Measurements from ENCODE around the gene SERPINA1.

The SERPINA1 gene

DNA sequence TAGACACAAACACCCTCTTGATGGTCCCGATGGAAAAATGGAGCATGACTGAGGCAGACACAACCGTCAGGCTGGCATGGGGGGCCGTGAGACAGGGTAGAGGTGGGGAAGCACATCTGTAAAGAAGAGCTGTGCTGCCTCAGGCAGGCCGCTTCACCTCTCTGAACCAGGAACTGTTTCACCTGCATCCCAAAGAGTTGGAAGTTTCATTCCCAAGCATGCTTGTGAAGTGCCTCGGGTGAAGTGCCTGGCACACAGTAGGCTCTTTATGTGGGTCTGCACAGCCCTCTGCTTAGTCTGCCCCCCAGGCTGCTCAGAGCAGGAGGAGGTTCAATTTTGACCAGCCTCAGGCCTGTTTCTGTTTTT, 685 bp upstream of the SERPINA1 start:
- DNase-seq (ENCODE audit: insufficient read length) (no peak), FAIRE-seq (no peak)
- no peak for TF ChIP-seq TAF1 (IDR thresholded peaks at IDR 0.05; ENCODE audit: borderline replicate concordance, low read depth, low read length)
- TF ChIP-seq POLR2A (IDR thresholded peaks at IDR 0.05; ENCODE audit: low read depth, low read length) = no peak
- TF ChIP-seq POLR2AphosphoS5 (IDR thresholded peaks at IDR 0.05; ENCODE audit: low read depth, low read length) = no peak

DNA sequence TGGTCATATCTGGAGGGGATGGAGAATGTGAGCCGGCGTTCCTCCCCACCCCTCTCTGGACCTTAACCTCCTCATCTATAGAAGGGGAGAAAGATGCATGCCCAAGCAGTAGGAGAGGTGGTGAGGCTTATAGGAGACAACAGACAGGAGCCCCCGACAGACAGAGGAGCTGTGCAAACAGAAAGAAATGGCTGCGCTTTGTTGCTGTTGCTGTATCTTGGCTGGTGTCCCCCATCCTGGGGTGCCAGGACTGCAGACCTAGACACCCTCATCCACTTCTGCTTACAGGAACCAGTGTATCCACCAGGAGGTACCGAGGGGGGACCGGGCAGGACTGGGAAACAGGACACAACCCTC, 397 bp downstream of the SERPINA1 start:
- no peak for TF ChIP-seq TAF1 (IDR thresholded peaks at IDR 0.05; ENCODE audit: borderline replicate concordance, low read depth, low read length)
- no peak for TF ChIP-seq POLR2A (IDR thresholded peaks at IDR 0.05; ENCODE audit: low read depth, low read length)
- no peak for TF ChIP-seq POLR2AphosphoS5 (IDR thresholded peaks at IDR 0.05; ENCODE audit: low read depth, low read length)
- FAIRE-seq (no peak), DNase-seq (ENCODE audit: insufficient read length) (no peak)

DNA sequence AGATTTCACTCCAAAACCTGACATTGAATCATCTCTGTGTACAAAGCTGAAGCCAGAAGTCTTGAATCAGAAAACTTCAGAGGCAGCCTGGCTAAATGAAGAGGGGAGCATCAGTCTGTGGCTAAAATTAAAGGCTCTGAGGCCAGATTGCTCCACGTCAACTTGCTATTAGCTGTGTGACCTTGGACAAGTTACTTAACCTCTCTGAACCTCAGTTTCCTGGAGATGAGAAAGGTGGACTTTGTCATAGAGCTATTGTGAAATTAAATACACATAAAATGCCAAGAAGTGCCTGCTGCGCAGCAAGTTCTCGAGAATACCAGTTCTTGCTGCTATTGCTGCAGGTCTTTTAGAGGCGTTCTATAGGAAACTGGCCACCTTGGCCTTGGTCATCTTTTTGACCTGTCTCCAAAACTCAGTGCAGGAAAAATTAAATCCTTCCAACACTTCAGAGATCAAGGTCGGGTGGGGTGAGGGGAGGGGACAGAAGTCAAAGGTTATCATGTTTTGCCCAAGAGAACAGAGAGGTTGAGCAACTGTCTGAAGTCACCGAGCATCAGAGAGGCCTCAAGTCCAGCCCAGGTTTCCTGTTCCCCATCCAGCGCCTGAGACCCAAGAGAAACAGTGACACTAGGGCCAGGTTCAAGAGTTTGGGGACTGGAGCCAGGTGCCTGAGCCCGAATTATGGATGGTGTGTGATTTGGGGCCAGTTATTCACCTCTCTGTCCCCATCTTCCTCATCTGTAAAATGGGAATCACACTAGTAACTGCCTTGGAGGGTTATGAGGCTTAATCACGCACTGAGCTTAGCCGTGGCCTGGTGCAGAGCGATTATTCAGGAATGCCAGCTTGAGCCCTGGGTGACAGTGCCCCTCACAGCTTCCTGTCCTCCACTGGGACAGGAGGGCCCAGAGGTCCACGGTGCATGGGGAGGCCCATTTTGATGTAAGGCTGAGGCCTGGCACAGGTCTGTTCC, 1.1 kb downstream of the SERPINA1 start:
- FAIRE-seq (no peak), DNase-seq (ENCODE audit: insufficient read length) (no peak)
- TF ChIP-seq POLR2A (IDR thresholded peaks at IDR 0.05; ENCODE audit: low read depth, low read length) (no peak), TAF1 (IDR thresholded peaks at IDR 0.05; ENCODE audit: borderline replicate concordance, low read depth, low read length) (no peak), POLR2AphosphoS5 (IDR thresholded peaks at IDR 0.05; ENCODE audit: low read depth, low read length) (no peak)

GRCh38 chr14:94386085-94387031, 2.0 kb downstream of the SERPINA1 start:
- TF ChIP-seq POLR2AphosphoS5 (IDR thresholded peaks at IDR 0.05; ENCODE audit: low read depth, low read length) (no peak), POLR2A (IDR thresholded peaks at IDR 0.05; ENCODE audit: low read depth, low read length) (no peak), TAF1 (IDR thresholded peaks at IDR 0.05; ENCODE audit: borderline replicate concordance, low read depth, low read length) (no peak)
- DNase-seq (ENCODE audit: insufficient read length) = no peak
- no peak for FAIRE-seq

GRCh38 chr14:94385553-94386057, 2.8 kb downstream of the SERPINA1 start:
- TF ChIP-seq POLR2AphosphoS5 (IDR thresholded peaks at IDR 0.05; ENCODE audit: low read depth, low read length) (no peak), TAF1 (IDR thresholded peaks at IDR 0.05; ENCODE audit: borderline replicate concordance, low read depth, low read length) (no peak), POLR2A (IDR thresholded peaks at IDR 0.05; ENCODE audit: low read depth, low read length) (no peak)
- DNase-seq (ENCODE audit: insufficient read length) (no peak), FAIRE-seq (no peak)

GRCh38 chr14:94384342-94384741, 4.1 kb downstream of the SERPINA1 start:
- FAIRE-seq (no peak), DNase-seq (ENCODE audit: insufficient read length) (no peak)
- TF ChIP-seq POLR2A (IDR thresholded peaks at IDR 0.05; ENCODE audit: low read depth, low read length) (no peak), TAF1 (IDR thresholded peaks at IDR 0.05; ENCODE audit: borderline replicate concordance, low read depth, low read length) (no peak)

DNA sequence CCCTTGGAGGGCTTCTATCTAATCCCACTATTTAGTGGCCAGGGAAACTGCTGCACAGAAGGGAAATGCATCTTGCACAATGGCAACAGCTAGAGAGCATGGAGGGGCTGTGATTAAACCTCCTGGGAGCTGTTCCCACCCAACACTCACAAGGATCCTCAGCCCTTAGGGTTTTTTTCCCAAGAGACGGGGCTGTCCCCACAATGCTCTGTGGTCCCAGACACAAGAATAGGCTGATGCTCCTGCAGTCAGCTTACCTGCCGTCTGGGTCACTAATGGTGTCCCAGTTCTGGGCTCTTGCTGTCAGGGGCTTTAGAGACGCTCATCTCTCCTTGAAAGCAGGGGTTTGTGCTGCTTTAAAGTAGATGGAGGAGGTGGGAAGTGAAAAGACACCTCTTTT, 4.6 kb downstream of the SERPINA1 start:
- TF ChIP-seq TAF1 (IDR thresholded peaks at IDR 0.05; ENCODE audit: borderline replicate concordance, low read depth, low read length) = no peak
- TF ChIP-seq POLR2A (IDR thresholded peaks at IDR 0.05; ENCODE audit: low read depth, low read length) = no peak
- no peak for TF ChIP-seq POLR2AphosphoS5 (IDR thresholded peaks at IDR 0.05; ENCODE audit: low read depth, low read length)
- FAIRE-seq (no peak), DNase-seq (ENCODE audit: insufficient read length) (no peak)

DNA sequence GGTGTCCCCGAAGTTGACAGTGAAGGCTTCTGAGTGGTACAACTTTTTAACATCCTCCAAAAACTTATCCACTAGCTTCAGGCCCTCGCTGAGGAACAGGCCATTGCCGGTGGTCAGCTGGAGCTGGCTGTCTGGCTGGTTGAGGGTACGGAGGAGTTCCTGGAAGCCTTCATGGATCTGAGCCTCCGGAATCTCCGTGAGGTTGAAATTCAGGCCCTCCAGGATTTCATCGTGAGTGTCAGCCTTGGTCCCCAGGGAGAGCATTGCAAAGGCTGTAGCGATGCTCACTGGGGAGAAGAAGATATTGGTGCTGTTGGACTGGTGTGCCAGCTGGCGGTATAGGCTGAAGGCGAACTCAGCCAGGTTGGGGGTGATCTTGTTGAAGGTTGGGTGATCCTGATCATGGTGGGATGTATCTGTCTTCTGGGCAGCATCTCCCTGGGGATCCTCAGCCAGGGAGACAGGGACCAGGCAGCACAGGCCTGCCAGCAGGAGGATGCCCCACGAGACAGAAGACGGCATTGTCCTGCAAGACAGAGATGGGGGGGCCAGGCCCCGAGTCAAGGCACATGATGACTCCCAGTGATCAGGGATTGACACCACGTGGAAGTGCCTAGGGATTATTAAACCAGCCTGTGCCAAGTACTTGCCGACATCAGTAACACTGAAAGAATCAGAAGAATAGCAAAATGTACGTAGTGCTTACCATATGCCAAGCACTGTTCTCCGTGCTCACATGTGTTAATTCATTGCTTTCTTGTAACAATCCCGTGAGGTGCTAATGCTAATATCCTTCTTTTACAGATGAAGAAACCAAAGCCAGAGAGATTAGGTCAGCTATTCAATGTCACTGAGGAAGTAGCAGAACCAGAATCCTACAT, 5.4 kb downstream of the SERPINA1 start:
- FAIRE-seq = no peak
- no peak for DNase-seq (ENCODE audit: insufficient read length)
- TF ChIP-seq POLR2A (IDR thresholded peaks at IDR 0.05; ENCODE audit: low read depth, low read length) = no peak
- no peak for TF ChIP-seq TAF1 (IDR thresholded peaks at IDR 0.05; ENCODE audit: borderline replicate concordance, low read depth, low read length)
- TF ChIP-seq POLR2AphosphoS5 (IDR thresholded peaks at IDR 0.05; ENCODE audit: low read depth, low read length) = no peak

- TF ChIP-seq TAF1 (IDR thresholded peaks at IDR 0.05; ENCODE audit: borderline replicate concordance, low read depth, low read length) (no peak), POLR2AphosphoS5 (IDR thresholded peaks at IDR 0.05; ENCODE audit: low read depth, low read length) (no peak), POLR2A (IDR thresholded peaks at IDR 0.05; ENCODE audit: low read depth, low read length) (no peak)
- DNase-seq (ENCODE audit: insufficient read length) (no peak), FAIRE-seq (no peak)
Observed at GRCh38 chr14:94382099-94382715, 6.2 kb downstream of the SERPINA1 start.
